Stimulated activated CD8-positive, alpha-beta memory T cell treated with anti-CD3 and anti-CD28 coated beads, Interleukin-4, amount 100 ng/mL, for 48 hours (primary cell): ENCODE measurements around the gene ATP2B1.
A peak's percentile ranks its signal among the peaks of the same experiment; 100 is the strongest.

Source experiments
- DNase-seq: peaks from one replicate; pipeline ENCODE4 v3.0.0-alpha.2; 2020

The ATP2B1 gene

GRCh38 chr12:89574736-89575208 lies 133.9 kb downstream of the ATP2B1 start:
- no peak for DNase-seq

- no peak for DNase-seq
Observed at GRCh38 chr12:89573051-89573810, 135.4 kb downstream of the ATP2B1 start.

GRCh38 chr12:89571491-89572195 lies 137.0 kb downstream of the ATP2B1 start:
- DNase-seq, result no peak

GRCh38 chr12:89568484-89568883 lies 140.2 kb downstream of the ATP2B1 start:
- no peak for DNase-seq

GRCh38 chr12:89567691-89568239 lies 140.9 kb downstream of the ATP2B1 start:
- DNase-seq, result no peak

- no peak for DNase-seq
Observed at GRCh38 chr12:89566615-89567014, 142.0 kb downstream of the ATP2B1 start.

GRCh38 chr12:89565002-89565401 lies 143.6 kb downstream of the ATP2B1 start:
- DNase-seq, result no peak

- no peak for DNase-seq
Observed at GRCh38 chr12:89559753-89560152, 148.9 kb downstream of the ATP2B1 start.

- no peak for DNase-seq
Observed at GRCh38 chr12:89556976-89557375, 151.7 kb downstream of the ATP2B1 start.

- DNase-seq, result no peak
Observed at GRCh38 chr12:89552376-89552775, 156.3 kb downstream of the ATP2B1 start.

GRCh38 chr12:89551747-89552146 lies 156.9 kb downstream of the ATP2B1 start:
- DNase-seq, result no peak

- DNase-seq, result no peak
Observed at GRCh38 chr12:89547101-89547500, 161.5 kb downstream of the ATP2B1 start.

- DNase-seq, result no peak
Observed at GRCh38 chr12:89546151-89546550, 162.5 kb downstream of the ATP2B1 start.

GRCh38 chr12:89544681-89545184 lies 163.9 kb downstream of the ATP2B1 start:
- no peak for DNase-seq

GRCh38 chr12:89544022-89544421 lies 164.6 kb downstream of the ATP2B1 start:
- no peak for DNase-seq

- peak; percentile 73 for DNase-seq
Observed at GRCh38 chr12:89542912-89543592, 165.6 kb downstream of the ATP2B1 start.

GRCh38 chr12:89542236-89542635 lies 166.4 kb downstream of the ATP2B1 start:
- no peak for DNase-seq

GRCh38 chr12:89540586-89540985 lies 168.1 kb downstream of the ATP2B1 start:
- no peak for DNase-seq

- no peak for DNase-seq
Observed at GRCh38 chr12:89539426-89540223, 169.0 kb downstream of the ATP2B1 start.

GRCh38 chr12:89538897-89539296 lies 169.7 kb downstream of the ATP2B1 start:
- no peak for DNase-seq
